GM18907 (cell line): Measurements from ENCODE around the gene VWA3A.
"Not testable (repeated sequence)": the region's sequence is repeated elsewhere in the genome, so short reads cannot be mapped to it uniquely, and the experiment has no call there.

Source experiments
- ATAC-seq: cut with Tn5 transposase; IDR thresholded peaks from one replicate; pipeline ENCODE4 v1.9.1; 2021; ENCODE audit warnings: mild to moderate bottlenecking, moderate library complexity; ENCODE audit not compliant: unreplicated experiment

VWA3A gene

GRCh38 chr16:22195695-22196558 is 103.6 kb downstream of the VWA3A start:
- peak; percentile 33 for ATAC-seq

GRCh38 chr16:22196559-22197168 is 104.3 kb downstream of the VWA3A start:
- not testable (repeated sequence) for ATAC-seq

GRCh38 chr16:22198547-22199293 is 106.4 kb downstream of the VWA3A start:
- ATAC-seq = no peak

GRCh38 chr16:22202261-22202637 is 109.9 kb downstream of the VWA3A start:
- no peak for ATAC-seq

- ATAC-seq = no peak
Measured at GRCh38 chr16:22203091-22203490, 110.8 kb downstream of the VWA3A start.

GRCh38 chr16:22204091-22204655 is 111.8 kb downstream of the VWA3A start:
- ATAC-seq = no peak

- no peak for ATAC-seq
Measured at GRCh38 chr16:22205577-22206012, 113.3 kb downstream of the VWA3A start.

GRCh38 chr16:22206013-22206841 is 113.9 kb downstream of the VWA3A start, which contains the start of gene EEF2K:
TSS of gene EEF2K (plus strand) at chr16:22206278. CDS start at chr16:22225730, 19,452 bp downstream.
- peak; percentile 77 for ATAC-seq
